ENCODE measurements around the gene SPOCK2. TPM values are rescaled to one million over a fixed set of nuclear protein-coding genes. Genes with fewer than 3 reads are reported as not detected.

The SPOCK2 gene
- total and polyA plus RNA-seq, 8 donors, result 4.5 to 107 (median 8.7) TPM

DNA sequence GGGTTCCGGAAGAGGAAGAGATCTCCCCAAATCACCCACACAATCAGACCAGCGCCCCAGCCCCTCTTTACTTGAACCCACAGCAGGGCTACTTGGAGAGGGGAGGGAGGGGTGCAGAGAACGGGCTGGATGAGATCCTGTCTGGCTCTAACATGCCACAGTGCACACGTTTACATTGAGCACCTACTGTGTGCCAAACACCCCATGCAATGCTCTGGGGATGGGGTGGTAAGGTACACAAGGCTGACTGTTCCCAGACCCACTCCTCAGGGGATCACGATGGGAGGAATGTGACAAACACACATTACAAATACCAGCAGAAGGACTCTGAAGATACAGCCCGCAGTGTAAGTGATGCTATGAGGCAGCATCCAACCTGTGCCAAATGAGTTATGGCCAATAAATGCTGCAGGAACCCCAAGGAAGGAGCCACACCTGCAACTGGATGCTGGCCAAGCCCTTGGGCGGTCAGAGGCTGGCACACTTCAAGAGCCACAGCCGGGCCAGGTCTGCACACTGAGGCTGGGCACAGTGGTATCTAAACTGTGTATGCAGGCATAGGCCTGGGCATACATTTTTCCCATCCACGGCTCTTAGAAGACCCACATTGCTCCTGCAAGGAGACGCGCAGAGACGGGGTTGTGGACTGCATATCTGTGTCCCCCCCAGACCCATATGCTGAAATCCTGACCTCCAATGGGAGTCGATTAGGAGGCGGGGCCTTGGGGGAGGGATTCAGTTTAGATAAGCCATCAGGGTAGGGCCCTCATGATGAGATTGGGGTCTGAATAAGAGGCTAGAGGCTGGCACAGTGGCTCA, 6.4 kb downstream of the SPOCK2 start:
- Histone ChIP-seq H3K36me3 (no peaks in the 10 kb centered on the region), H3K27ac (no peak overlapping the region), H3K27me3 (peaks cover 0 to 14% of the 10 kb centered on the region in 2 donors), H3K4me1 (peaks cover 0 to 10% of the 10 kb centered on the region in 2 donors), H3K4me3 (no peak overlapping the region), H3K9me3 (no peaks in the 10 kb centered on the region)
- TF ChIP-seq, protein P1, sequence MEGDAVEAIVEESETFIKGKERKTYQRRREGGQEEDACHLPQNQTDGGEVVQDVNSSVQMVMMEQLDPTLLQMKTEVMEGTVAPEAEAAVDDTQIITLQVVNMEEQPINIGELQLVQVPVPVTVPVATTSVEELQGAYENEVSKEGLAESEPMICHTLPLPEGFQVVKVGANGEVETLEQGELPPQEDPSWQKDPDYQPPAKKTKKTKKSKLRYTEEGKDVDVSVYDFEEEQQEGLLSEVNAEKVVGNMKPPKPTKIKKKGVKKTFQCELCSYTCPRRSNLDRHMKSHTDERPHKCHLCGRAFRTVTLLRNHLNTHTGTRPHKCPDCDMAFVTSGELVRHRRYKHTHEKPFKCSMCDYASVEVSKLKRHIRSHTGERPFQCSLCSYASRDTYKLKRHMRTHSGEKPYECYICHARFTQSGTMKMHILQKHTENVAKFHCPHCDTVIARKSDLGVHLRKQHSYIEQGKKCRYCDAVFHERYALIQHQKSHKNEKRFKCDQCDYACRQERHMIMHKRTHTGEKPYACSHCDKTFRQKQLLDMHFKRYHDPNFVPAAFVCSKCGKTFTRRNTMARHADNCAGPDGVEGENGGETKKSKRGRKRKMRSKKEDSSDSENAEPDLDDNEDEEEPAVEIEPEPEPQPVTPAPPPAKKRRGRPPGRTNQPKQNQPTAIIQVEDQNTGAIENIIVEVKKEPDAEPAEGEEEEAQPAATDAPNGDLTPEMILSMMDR (IDR thresholded peaks at IDR 0.05), result no peak
- intact Hi-C loops (cut with DNase I), result no loop called here
- no peak for DNase-seq
- peak; percentile 53 for ATAC-seq

DNA sequence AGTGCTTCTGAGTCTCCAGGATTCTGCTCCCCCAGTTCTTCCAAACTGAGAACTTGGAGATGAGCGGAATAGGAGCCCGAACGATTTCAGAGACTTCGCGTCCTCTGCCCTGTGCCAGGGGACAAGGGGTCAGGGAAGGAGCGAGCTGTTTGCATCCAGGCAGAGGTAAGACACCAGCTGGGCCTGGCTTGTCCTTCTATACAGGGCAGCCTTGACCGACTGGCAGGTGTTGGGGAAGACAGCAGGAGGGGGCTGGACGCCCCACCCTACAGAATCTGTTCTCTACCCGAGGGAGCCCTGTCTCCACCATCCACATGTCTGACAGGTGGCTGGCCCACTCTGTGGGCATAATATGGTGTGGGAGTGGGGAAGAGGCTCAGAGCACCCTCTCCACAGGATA, 7.1 kb downstream of the SPOCK2 start:
- no peak for ATAC-seq
- H3K27me3 ChIP-seq, result peaks cover 0 to 6% of the 10 kb centered on the region in 2 donors

DNA sequence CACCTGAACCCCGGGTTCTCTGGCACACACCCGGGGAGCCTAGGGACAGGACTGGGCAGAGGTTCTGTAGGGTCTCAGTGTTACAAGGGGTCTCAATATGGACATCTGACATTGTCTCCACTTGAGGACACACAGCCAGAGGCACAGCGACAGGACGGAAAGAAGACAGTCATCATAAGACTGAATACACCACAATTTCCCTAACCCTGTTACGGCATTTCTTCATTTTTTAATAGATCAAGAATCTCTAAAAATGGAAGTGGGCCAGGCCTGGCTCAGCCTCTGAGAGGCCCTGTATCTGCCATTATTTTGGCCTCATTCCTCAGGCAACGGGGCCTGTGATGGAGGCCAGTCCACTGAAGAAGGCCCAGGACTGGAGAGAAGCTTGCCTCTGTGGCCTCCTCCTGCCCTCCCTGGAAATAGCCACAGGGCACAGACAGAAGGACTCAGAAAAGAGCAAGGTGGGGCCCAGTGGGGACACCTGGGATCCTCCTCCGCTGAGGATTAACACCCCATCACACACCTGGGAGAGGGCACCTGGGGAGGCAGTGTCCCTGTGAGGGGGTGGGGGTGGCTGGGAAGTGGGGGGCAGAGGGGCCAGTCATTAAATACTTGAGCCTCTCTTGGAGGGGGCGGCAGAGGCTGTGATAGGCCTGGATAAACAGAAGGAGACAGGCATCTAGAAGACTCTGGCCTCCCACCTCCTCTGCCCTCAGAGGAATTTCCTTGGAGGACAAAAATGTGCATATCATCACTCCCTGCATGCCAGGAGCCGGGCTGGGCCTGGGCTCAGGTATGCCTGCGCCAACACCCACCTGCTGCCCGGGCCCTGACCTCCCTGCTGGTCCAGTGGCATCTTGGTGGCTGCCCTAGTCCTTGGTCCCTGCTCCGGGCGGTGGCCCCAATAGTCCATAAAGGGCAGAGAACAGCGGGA, 8.0 kb downstream of the SPOCK2 start:
- no peaks in the 10 kb centered on the region for H3K9me3 ChIP-seq
- H3K27me3 ChIP-seq, result no peaks in the 10 kb centered on the region
- intact Hi-C loops (cut with DNase I), result no loop called here
- TF ChIP-seq, protein P1 (IDR thresholded peaks at IDR 0.05), result no peak
- no peaks in the 10 kb centered on the region for H3K4me1 ChIP-seq
- no peak overlapping the region for H3K4me3 ChIP-seq
- DNase-seq (no peak), ATAC-seq (peak; percentile 65)
- peak overlapping the region in 1 of 2 donors; percentile 28 for H3K27ac ChIP-seq
- no peaks in the 10 kb centered on the region for H3K36me3 ChIP-seq

More for the DNA sequence above, 7.1 kb downstream of the SPOCK2 start:
- Histone ChIP-seq H3K4me1 (peaks cover 0 to 4% of the 10 kb centered on the region in 2 donors), H3K36me3 (no peaks in the 10 kb centered on the region), H3K4me3 (no peak overlapping the region), H3K9me3 (no peaks in the 10 kb centered on the region), H3K27ac (no peak overlapping the region)
- DNase-seq, result no peak
- TF ChIP-seq, protein P1 (IDR thresholded peaks at IDR 0.05), result no peak
- intact Hi-C loops (cut with DNase I), result no loop called here

DNA sequence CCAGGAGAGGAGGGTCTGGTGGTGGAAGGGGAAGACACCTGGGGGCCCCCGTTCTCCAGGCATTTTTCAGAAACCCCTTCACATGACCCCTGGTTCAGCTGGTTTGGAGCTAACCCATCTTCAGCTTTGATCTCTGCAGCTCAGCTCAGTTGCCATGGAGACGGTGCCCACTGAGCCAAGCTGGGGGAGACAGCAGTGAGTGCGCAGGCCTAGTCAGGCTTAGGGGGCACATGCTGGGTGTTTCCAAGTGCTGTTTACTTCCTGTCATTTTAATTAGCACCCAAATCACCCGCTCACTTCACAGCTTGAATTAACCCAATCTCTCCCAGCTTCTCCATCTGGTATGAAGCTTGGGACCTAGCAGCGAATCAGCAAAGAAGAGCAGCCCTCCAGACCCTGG, 9.0 kb downstream of the SPOCK2 start:
- intact Hi-C loops (cut with DNase I), result no loop called here
- DNase-seq, result no peak
- Histone ChIP-seq H3K4me3 (no peak overlapping the region), H3K9me3 (no peaks in the 10 kb centered on the region), H3K4me1 (no peaks in the 10 kb centered on the region), H3K27ac (no peak overlapping the region), H3K36me3 (no peaks in the 10 kb centered on the region), H3K27me3 (no peaks in the 10 kb centered on the region)
- TF ChIP-seq, protein P1 (IDR thresholded peaks at IDR 0.05), result no peak
- no peak for ATAC-seq

Measured in left lung (tissue), 10 donors.